Spleen (tissue), 7 donors: Measurements from ENCODE around the gene RALGAPA1.

Experiments used
- CTCF ChIP-seq, 11 experiments: fragments of 200-600 bp in 7 of 11; fragments of 450-650 bp in 4 of 11; sonication (generic) in 4 of 11; IDR thresholded peaks in 8 of 11; conservative IDR thresholded peaks in 3 of 11; 1 replicate in 7 of 11; 2 replicates in 4 of 11; pipeline versions ENCODE4 v1.4.0 to v1.8.0; 2016 to 2021; ENCODE audit warnings: antibody characterized with exemption in 11 of 11, inconsistent platforms in 4 of 11, mild to moderate bottlenecking in 1 of 11
- POLR2A ChIP-seq, 3 donors: fragments of 450-650 bp; IDR thresholded peaks; one replicate each; pipeline ENCODE4 v1.5.1; 2017; ENCODE audit warnings: antibody characterized with exemption in 3 of 3, mild to moderate bottlenecking in 1 of 3
- POLR2AphosphoS5 ChIP-seq, 3 donors: sonication (generic); formaldehyde crosslinking; IDR thresholded peaks; one replicate each; pipeline ENCODE4 v1.5.1; 2017; ENCODE audit warnings: antibody characterized with exemption in 3 of 3
- donor health status: DM: no; HTN: no; CAD: no; lungs with moderate emphysema.
- donor health status: DM: no; HTN: no; CAD: no.
- donor health status: DM: no; HTN: no; CAD: no.

- TF ChIP-seq CTCF (IDR thresholded peaks at IDR 0.05 in 8 of 11, conservative IDR thresholded peaks at IDR 0.05 in 3 of 11) (no peak), POLR2A (IDR thresholded peaks at IDR 0.05) (no peak), POLR2AphosphoS5 (IDR thresholded peaks at IDR 0.05) (no peak)
These were observed 316.5 kb downstream of the RALGAPA1 start for GRCh38 chr14:35492569-35493014.
